GM19043 (cell line): ENCODE results near the gene CAPN8.

Experiments
- ATAC-seq: cut with Tn5 transposase; IDR thresholded peaks from one replicate; pipeline ENCODE4 v1.9.1; 2021; ENCODE audit warnings: low read depth; ENCODE audit not compliant: unreplicated experiment

The CAPN8 gene

GRCh38 chr1:223657978-223658377 is 7.5 kb downstream of the CAPN8 start:
- no peak for ATAC-seq

DNA sequence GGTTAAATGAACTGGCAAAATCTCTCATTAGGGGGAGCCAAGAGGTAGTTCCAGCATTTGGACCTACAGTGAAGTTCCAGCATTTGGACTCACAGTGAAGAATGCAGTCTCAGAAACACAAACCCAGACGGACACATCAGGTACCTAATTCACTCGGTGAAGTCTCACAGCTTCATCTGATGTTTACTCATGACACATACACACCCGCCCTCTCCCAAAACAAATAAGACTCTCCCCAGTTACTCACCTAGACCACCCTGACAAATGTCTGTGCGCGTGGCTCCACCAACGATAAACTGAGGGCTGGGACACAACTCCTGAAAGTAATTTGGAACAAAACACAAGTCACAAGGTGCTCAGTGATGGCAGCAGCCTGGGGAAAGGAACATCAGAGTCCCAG is 11.4 kb downstream of the CAPN8 start:
- no peak for ATAC-seq

DNA sequence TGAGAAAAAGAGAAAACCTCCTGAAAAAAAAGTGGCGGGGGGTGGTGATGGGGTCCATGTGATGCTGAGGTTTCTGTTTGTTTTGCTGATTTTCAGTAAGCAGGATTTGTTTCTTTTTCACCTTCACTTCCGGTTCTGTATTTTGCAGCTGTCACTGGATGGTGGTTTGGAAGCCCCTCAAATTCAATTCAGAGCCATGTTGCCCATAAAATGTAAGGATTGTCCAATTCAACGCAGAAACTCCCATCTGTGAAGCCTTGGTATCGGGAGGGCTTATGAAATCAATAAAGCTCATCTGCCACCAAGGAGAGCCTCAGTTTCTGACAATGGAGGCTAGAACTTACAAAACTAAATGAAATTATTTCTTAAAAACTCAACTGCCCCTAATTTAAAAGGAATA is 12.1 kb downstream of the CAPN8 start:
- ATAC-seq, result no peak

DNA sequence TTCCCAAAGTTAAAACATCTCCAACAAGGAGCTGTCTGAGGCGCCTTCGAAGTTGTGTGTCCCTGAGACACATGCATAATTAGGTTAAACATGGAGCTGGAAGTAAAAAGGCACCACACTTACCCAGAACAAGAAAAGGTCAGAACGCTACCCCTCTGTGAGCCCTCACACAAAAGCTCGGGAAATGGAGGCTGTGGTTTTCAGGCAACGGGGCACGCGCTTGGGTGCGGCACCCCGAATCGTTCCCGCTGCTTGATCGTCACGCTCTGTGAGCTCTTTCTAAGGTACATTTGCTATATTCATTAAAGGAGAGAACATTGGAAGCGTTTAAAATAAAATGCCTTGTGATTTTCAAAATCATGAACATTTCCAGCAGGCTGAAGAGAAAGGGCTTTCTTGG is 12.5 kb downstream of the CAPN8 start:
- ATAC-seq, result no peak

DNA sequence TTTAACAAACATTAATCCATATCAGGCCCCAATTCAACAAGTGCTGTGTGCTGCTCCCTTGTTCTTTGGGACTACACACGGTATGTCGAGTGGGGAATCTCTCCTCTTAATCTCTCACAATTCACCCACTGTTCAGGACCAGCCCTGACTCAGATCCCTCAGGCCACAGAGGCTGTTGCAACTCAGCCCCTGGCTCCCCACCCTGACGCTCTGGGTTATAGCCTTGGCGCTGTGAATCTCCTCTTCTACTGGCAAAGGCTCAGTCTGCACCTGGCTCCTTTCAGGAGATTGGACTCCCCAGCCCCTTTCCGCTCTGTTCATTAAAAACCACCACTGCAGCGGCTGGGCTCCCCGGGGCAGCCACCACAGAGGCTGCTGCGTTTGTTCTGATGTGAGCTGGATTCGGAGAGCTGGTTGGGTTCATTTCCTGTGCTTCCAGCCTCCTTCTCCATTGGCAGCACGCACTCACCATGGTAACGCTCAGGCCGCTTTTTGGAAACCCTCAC is 13.0 kb downstream of the CAPN8 start:
- no peak for ATAC-seq

DNA sequence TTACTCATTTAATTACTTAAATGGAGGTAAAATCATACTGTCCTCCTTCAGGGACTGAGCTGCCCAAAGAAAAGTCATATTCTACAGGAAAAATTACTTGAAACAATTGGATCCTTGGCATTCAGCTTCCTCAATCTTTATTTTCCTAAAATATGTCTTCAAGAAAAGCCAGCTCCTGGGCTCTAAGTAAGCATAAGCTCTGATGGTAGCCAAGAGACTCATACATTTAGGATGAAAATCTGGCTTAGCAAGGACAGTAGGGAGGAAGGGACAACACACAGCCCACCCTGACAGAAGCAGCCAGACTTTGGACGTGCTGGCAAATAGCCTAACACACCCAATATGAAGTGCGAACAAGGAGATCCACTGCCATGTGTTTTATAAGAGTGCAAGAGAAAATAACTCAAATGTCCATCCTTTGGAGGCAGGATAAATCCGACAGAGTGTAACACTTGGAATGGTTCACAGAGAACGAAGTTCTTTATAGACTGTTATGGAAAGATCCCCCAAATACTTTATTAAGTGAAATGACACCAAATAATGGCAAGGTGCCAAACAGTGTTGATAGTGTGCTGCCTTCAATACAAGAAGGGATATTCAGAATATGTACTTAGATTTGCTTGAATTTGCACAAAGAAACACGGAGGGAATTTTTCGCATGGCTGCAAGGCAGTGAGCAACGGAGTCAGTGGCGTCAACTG is 14.1 kb downstream of the CAPN8 start:
- ATAC-seq, result no peak

DNA sequence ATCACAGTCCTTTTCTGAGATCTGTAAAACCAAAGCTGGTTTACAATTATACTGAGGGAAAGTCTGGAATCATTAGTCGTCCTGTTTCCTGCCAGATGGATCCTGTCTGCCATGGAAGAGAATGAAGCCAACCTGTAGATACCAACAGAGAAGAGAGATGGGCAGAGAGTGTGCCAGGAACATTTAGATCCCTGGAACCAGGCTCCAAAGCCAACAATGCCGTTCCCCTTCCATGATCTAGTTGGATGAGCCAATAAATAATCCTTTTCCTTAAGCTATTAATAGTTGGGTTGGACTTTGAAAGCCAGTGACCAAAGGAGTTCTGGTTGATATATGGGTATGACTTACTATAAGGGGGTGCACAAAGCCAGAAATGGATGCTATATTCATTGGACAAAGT is 15.0 kb downstream of the CAPN8 start:
- ATAC-seq, result no peak

- no peak for ATAC-seq
Observed at GRCh38 chr1:223649222-223649621, 16.3 kb downstream of the CAPN8 start.

- ATAC-seq, result no peak
Observed at GRCh38 chr1:223647249-223647648, 18.3 kb downstream of the CAPN8 start.

DNA sequence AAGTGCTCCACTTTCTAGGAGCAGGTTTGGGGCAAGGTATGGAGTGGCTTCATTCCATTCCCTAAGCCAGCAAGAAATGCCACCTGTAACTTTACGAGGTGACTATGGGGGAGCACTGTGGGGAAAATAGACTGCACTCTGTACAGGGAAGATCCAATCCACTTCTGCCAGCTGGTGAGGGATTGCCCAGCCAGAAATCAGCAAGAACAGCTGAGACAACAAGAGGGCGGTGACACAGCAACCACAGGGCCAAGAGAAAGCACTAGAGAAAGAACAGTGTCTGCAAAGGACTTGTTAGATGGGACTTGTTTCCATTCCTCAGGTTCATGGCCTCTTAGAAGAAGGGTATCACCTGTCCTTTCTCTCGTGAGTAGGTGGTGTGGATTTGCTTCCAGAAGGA is 19.6 kb downstream of the CAPN8 start:
- no peak for ATAC-seq

DNA sequence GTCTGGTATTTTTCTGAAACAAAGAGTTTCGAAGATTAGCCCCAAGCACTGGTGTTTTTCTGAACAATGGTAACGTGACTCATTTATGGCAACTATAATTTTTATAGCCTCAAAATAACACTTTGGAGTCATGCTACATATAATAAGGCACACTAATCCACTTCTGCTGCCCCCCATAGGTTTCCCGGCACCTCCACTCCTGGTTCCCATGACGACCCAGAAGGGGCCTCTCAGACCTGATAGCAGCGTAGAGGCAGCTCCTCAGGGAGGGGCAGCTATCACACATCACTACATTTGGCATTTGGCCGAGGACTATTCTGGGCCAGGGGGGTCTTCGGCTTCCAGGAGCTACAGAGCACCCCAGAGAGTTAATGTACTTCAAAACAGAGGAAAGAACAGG is 23.3 kb downstream of the CAPN8 start:
- ATAC-seq, result no peak

- ATAC-seq, result no peak
Observed at GRCh38 chr1:223641523-223642039, 23.9 kb downstream of the CAPN8 start.

DNA sequence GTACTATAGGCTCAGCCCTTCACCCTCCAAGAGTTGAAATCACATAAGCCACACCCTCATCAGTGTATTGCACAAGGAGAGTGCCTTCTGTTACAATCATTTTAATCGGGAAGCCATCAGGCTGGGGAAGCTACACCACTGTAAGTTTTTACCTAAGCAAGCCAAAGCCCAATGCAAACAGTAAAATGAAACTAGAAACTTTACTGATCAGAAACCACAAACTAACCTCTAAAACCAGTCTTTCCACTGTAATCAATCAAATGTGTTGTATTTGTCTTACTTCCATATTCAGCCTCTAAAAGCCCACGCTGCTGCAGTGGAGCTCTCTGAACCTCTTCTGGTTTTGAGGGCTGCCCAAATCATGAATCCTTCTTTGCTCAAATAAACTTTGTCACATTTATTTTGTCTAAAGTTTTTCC is 26.2 kb downstream of the CAPN8 start:
- no peak for ATAC-seq

DNA sequence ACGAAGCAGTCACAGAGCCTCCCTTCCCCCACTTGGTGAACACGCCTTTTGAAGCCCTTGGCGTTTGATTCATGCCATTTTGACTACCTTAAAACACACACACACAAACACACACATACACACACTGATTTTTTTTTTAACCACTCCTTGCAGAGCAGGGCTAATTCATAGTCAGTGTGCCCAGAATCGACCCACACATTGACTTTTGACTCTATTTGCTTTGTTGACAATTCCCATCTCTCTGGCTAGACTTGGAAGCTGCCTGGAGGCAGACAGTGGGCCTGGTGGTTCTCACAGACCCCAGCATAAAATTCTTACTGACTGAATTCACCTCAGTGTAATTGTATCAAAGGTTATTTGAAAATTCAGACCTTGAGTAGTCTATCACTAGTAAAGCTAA is 30.3 kb downstream of the CAPN8 start:
- no peak for ATAC-seq

DNA sequence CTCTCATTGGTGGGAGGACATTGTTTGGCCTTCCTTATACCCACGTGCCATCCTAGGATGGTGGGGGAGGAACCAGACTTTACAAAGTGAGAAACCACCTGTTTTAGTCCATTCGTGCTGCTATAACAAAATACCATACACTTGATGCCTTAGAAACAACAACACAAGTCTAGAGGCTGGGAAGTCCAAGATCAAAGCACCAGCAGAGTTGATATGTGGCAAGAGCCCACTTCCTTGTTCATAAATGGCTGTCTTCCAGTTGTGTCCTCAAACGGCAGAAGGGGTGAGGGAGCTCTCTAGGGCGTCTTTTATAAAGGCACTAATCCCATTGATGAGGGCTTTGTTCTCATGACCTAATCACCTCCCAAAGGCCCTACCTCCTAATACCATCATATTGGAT is 31.1 kb downstream of the CAPN8 start:
- ATAC-seq, result no peak

DNA sequence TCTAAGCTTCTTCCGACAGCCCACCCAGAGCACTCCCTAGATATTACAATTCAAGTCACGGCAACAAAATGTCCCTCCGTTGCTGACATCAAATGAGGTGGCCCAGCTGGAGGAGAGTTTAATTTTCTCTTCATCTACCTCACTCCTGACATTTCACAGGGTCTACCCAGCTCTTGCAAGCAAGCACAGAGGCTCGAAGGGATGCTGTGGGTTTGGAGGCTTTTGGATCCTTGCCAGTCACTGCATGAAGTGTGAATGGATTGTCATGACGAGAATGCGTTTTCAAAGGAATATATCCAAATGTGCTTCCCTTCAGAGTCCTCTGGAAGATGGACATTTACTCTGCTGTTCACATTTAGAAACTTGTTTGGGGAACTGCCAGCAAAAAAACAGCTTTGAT is 33.5 kb downstream of the CAPN8 start:
- ATAC-seq, result no peak

- ATAC-seq, result no peak
Observed at GRCh38 chr1:223631473-223631872, 34.0 kb downstream of the CAPN8 start.

GRCh38 chr1:223629126-223629457 is 36.4 kb downstream of the CAPN8 start:
- ATAC-seq, result no peak

- no peak for ATAC-seq
Observed at GRCh38 chr1:223628233-223629125, 37.0 kb downstream of the CAPN8 start.

- no peak for ATAC-seq
Observed at GRCh38 chr1:223622132-223622842, 43.2 kb downstream of the CAPN8 start.

GRCh38 chr1:223621312-223621734 is 44.2 kb downstream of the CAPN8 start:
- ATAC-seq, result peak; percentile 85
